Right renal cortex interstitium (tissue), 3 donors: ENCODE measurements around the gene C5orf34. TPM values are rescaled to one million over a fixed set of nuclear protein-coding genes. Genes with fewer than 3 reads are reported as not detected.
"Not testable (repeated sequence)": the region's sequence is repeated elsewhere in the genome, so short reads cannot be mapped to it uniquely, and the experiment has no call there.

ENCODE experiments used
- DNase-seq, 3 donors: peaks; one replicate each; pipeline ENCODE4 v3.0.0-alpha.2; 2013; ENCODE audit warnings: low read depth in 3 of 3, low spot score in 2 of 3
- polyA plus RNA-seq, 3 donors: library from polyadenylated mRNA; unstranded; fragments of 120-200 nt; gene quantifications; one replicate each; pipeline ENCODE4 v1.2.1, GENCODE V29; 2013; ENCODE audit not compliant: insufficient read length in 3 of 3

Gene C5orf34, protein sequence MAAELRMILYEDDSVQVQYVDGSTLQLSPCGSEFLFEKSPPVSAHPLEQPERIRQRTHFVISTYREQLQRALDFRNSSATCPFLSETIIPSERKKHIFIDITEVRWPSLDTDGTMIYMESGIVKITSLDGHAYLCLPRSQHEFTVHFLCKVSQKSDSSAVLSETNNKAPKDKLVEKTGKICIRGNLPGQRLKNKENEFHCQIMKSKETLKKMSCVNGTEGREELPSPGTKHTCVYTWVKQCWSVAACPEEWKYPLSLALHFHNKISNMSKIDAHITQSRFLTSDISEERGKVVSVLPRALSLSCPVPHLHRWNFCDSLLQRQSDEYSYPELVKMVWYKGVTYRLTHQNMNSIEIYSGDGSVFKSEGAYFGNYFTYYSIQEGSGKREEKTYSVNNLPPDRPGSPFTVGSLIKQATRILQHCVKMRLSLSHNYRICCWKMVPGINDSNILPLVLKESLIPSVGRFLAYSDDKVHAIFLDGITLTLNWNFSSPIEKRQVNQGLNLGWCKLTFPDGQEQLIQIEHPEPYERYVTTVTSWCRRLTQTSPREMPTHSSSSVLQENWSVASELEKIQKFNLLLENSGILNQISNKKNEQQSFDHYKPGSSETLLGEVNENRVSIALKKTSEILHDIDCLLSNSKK
- 1 to 10 TPM; 4.2 to 5.7 (median 5.2) TPM for polyA plus RNA-seq

DNA sequence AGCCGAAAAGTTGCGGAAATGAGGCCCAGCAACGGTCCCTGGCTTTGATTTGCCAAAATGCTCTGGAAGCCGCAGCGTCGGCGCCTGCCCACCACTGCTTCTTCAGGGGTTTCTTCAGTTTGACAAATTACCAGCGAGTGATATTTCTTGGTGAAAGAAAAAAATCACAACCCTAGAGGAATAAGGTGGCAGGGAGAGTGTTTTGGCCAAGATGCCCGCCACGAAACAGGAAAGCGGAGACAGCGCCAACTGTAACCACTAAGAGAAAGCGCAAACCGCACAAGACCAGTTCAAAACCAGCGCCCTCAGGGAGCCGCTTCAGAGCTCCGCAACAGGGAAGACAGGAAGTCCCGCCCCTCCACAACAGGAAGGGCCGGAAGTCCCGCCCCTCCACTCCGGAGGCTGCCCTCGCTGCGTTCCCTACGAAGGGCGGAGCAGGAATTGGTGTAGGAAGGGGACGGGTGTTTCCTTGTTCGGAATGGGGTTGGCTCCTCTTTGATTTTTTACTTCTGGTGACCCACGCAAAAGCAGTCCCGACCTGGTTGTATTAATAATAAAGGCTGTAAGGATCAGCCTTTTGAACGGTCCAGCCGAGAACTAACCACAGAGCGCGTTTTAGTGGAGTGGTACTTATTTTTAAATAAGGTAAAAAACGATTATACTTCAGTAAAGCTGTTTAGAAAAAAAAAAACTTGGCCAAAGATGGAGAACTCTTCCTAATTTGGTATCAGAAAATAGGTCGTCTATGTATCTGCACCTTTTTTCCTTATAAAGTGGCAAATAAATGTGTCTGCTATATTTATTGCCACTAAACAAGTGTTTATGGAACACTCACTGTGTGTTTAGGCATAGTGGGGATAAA is at the start of gene C5orf34:
C5orf34 (minus strand) TSS at position 333 of the 862 bp plus-strand sequence. CDS start 5,809 bp downstream, outside the sequence.
- DNase-seq = peak; percentile 85 to 92 (median 88)

DNA sequence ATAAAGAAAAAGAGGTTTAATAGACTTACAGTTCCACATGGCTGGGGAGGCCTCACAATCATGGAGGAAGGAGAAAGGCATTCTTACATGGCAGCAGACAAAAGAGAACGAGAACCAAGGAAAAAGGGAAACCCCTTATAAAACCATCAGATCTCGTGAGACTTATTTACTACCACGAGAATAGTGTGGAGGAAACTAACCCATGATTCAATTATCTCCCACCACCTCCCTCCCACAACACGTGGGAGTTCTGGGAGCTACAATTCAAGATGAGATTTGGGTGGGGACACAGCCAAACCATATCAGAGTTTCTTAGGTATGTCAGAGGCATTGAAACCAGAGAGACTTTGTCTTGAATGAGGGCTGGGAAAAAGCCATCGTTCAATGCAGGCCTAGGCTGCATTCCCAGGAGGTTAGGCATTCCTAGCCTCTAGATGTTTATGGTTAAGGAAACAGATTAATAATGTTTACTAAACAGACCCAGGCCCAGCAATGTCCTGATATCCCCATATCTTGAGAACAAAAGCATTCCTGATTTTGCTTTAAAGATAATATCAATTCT is 49.4 kb upstream of the C5orf34 start:
- no peak for DNase-seq

DNA sequence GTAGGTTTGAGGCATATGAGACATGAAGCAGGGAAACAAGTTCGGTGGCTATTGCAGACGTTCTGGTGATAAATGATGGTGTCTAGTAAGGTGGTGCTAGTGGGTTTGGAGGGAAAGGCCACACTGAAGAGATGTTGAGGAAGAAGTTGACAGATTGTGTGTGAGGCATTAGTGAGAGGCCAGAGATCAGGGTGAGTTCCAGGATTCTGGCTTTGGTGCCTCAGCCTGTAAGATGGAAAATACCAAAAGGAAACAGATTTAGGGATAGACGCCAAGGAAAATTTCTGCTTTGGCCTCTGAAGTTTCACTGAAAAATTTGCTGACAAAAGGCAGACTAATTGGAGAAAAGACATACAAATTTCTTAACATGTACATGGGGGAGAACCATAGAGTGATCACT is 48.4 kb upstream of the C5orf34 start:
- no peak for DNase-seq

DNA sequence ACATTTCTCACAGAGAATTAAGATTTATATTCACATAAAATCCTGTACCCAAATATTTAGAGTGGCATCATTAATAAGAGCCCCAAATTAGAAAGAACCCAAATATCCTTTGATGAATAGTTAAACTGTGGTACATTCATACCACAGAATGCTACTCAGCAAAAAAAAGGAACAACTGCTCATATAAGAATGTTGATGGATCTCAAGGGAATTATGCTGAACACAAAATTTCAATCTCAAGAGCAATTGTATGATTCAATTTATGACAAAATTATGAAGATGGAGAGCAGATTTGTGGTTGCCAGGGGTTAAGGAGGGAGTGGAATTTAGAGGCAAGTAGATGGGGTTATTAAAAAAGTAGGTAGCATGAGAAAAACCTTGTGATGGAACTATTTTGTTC is 46.4 kb upstream of the C5orf34 start:
- no peak for DNase-seq

DNA sequence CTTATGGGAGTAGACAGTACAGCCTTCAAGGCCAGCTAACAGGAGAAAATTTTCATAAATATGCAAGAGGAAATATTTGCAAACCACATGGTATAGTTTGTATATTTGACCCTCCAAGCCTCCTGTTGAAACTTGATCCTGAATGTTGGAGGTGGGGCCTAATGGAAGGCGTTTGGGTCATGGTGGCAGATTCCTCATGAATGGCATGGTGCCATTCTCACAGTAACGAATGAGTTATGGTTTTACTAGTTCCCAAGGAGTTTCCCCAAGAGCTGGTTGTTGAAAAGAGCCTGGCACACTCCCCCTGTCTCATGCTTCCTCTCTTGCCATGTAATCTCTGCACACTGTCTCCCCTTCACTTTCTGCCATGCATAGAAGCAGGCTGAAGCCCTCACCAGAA is 45.2 kb upstream of the C5orf34 start:
- no peak for DNase-seq

DNA sequence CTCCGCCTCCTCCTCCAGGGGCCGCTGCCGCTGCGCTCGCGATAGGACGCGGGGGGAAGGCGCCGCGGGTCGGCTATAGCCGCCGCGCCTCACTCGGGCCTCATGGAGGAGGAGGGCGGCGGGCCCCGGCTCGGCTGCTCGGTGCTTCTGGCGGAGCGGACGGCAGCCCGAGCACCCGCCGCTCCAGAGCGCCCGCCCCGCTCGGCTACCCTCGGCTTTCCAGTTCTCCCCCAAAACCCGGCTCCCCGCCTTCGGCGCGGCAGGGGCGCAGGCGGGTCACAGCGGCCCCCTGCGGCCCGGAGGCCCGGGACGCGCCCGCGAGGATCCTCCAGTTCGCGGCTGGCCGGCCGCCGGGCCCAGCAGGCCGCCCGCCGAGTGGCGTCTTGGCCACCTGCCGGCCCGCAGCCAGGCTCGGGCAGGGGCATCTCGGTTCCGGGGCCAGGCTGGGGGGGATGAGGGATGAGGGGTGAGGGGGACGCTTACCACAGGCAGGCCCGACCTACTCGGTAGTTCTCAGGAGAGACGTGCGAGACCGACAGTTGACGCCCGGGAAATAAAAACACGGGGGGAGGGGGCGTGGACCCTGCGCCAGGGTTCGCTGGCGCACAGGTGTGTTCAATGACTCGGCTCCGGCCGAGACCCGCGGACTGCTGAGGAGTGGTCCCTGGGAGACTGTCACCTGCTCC is 42.1 kb upstream of the C5orf34 start, which contains the start of gene PAIP1:
PAIP1 (minus strand) TSS at position 221 of the 686 bp plus-strand sequence. CDS start 231 bp downstream, outside the sequence.
- peak; percentile 43 to 73 (median 73) for DNase-seq

DNA sequence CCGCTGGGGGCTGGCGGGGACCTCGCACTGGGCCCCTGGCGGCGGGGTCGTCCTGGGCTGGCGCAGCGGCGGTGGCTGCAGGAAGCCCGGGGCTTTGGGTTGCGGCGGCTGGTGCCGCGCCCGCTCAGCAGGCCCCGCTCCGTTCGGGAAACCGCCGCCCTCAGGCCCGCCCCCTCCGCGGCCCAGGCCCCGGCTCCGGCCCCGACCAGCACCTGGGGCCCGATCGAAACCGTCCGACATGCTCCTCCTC is 41.6 kb upstream of the C5orf34 start:
- not testable (repeated sequence) for DNase-seq

DNA sequence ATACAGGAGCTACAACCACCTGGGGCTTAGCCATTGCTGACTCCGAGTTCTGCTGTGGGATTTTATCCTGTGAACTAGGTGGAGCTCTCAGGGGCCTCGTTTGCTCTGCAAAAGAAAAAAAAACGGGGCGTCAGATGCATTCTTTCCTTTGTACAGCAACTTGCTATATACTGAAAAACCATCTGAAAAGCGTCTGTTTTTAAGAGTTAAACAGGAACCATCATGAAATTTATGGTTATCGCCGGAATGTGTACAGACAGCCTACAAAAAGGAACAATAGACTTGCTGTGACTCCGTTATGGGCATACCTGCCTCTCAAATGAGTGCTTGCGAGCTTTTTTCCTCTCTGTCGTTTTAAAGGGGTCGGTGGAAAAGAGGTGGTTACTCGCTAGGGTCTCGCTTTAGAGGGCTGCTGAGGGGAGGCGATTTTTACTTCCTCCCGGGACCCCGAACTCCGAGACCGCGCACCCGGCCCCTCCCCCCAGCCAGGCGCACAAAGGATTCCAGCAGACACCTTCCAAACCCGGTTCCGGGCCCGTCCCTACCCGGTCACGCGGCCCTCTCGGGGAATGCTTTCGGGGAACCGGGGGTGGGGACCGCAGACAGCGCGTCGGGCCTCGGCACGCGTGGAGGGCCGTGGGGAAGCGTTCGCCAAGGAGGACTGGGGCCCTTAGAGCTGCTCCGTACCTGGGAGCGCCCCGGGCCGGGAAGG is 41.1 kb upstream of the C5orf34 start:
- peak; percentile 42 to 62 (median 52) for DNase-seq

DNA sequence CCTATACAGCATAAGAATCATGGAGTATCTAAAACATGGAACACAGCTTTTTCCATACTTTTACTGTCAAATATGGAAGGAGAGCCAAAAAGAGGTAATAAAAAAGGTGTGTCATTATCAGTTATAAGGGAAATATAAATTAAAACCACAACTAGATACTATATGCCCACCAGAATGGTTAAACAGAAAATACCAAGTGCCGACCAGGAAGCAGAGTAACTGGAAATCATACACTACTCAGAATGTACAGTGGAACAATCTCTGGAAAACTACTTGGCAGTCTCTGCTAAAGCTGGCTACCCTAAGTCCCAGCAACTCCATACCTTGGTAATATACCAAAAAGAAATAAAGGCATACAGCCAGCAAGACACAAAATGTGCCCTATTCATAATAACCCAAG is 39.5 kb upstream of the C5orf34 start:
- no peak for DNase-seq

DNA sequence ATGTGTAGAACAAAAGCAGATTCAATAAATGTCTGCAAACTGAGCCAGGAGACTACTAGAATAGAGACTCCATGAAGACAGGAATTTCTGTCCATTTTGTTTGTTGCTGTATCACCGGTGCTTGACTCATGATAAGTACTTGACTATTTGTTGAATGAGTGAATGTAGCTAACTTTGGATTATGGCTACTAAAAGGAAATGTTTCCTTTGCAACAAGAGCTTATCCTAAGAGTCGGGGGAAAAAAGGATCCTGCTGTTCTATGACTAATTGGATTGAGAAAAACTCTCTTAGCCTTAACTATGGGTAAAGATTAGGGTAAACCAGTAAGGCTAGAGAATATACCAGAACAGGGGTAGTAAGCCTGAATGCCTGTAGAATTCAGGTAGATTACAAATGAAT is 38.4 kb upstream of the C5orf34 start:
- DNase-seq = no peak

DNA sequence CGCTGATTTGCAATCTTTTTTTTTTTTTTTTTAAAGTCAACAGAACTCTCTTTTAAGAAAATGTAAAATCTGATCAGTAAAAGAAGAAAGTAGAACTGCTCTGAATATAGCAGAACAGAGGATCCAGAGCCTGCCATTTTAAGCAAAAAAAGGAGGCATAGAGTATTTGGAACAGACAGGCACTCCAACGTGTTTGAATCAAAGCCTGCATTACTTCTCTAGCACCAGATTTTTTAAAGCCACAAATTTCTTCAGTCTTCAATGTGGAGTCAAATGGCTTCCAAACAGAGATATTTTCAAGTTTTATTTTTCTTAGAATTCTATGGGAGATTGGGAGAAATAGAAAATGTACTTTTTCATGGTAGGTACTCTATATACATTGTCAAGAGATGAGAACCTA is 36.8 kb upstream of the C5orf34 start:
- no peak for DNase-seq

DNA sequence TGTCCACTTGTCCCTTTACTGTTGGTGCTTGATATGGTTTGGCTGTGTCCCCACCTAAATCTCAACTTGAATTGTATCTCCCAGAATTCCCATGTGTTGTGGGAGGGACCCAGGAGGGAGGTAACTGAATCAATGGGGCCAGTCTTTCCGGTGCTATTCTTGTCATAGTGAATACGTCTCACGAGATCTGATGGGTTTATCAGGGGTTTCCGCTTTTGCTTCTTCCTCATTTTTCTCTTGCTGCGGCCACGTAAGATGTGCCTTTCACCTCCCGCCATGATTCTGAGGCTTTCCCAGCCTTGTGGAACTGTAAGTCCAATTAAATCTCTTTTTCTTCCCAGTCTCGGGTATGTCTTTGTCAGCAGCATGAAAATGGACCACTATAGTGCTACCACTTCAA is 34.3 kb upstream of the C5orf34 start:
- not testable (repeated sequence) for DNase-seq

DNA sequence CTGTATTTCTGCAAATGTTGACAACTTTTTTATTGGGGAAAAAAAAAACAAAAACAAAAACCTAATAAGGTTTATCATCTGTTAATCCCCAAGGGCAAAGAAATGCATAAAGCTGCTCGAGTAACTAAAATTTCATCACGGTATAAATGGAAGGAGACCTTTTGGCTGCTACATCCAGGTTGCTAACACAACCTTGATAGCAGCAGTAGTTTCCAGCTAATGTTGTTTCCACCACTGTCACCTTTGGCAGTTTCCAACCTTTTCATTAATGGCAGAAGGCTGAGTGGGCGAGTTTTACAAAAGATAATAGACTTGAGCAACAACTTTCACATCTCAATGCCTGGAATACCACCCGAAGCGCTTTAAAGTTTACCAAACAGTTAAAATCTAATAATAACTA is 33.4 kb upstream of the C5orf34 start:
- no peak for DNase-seq

DNA sequence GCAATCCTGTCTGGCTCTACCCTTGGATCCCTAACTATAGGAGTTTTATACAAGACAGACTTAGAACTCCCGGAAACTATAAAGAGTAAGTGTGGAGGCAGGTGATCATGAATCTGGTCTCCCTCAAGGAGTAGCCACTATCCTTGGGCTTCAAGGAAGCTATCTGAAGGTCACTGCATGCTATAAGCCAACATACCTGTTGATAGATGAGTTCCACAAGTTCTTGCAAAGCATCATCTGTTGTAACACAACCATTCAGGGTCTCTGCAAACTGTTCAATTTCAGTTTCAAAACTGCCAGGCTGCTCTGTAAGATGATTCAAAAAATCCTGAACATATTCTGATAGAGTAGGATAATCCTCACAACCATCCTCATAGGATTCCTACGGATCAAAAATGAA is 32.6 kb upstream of the C5orf34 start:
- no peak for DNase-seq

DNA sequence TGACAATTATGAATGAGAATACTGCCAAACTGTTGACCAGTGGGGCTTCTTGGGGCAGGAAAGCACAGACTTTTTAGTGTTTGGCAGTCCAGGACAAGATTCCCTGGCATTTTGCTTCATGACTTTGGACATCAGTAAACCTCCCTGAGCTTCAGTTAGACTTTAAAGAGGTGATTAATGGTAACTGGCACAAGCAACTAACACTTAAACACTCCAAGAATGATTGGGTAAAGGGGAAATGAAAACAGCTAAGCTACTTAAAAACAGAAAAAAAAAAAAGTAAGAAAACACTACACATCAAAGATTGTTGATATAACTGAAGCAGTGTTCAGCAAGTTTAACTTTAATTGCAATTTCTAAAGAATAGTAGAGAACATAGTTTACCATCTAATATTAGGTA is 28.5 kb upstream of the C5orf34 start:
- no peak for DNase-seq

DNA sequence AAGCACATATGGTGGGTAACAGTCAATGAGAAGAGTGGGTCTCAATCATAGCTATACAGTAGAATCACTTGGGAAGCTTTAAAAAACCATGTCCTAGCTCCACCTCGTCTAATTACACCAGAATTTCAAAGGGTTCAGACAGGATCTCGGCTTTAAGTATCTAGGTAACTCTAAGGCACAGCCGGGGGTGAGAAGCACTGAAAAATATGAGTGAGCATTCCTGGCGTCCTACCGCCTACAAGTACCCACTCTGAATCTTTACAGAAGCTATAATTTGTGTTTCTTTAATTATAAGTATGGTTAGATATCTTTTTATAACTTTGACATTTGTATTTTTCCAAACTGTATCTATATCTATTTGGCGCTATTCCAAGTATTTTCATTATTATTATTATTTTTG is 25.8 kb upstream of the C5orf34 start:
- DNase-seq = no peak

DNA sequence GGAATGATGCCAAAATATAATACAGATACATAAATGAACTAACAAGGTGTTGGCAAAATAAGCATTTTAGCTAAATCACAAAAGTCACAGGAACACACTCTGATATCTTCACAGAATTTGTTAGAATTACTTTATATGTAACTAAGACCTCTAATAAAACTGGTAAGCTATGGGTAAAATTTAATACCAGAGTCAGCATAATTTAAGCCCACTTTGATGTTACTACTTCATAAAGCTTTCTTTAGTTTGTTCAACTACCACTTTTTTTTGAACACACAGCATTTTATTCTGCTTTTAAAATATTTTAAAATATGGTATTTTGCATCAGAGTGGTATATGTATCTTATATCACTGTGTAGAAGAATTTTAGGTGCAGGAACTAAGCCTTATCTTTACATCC is 22.0 kb upstream of the C5orf34 start:
- DNase-seq = no peak

DNA sequence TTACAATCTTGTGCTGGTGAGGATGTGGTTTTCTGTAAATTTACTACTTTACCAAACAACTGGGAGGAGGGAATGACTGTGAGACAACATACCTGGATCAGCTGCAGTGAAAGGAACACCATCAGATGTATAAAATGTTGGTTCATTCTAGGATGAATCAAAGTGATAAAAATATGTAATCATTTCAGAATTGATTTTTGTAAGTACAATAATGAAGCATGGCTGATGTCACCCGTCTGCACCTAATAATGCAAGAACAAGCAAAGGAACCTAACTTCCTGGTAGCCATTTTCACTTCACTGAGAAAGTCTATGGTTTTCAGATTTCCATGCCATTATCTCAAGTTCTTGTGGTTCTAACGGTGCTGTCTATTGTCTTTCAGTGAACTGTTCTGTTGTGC is 18.7 kb upstream of the C5orf34 start:
- no peak for DNase-seq

DNA sequence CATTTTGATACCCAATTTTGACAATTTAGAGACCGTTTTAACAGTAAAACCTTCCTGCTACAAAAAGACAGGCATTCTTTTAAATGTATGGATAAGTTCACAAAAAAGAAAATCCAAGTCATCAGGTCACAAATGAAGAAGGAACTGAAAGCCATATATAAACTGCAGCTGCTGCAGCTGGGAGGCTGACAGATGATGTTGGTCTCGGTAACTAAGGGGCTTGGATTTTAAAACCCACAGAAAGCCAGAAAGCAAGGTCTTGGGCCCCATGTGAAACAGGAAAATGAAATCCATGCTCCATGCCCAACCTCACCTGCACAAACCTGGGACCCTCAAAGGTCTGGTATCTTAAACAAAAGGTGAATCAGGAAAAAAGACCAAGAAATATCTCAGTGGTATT is 15.7 kb upstream of the C5orf34 start:
- no peak for DNase-seq

DNA sequence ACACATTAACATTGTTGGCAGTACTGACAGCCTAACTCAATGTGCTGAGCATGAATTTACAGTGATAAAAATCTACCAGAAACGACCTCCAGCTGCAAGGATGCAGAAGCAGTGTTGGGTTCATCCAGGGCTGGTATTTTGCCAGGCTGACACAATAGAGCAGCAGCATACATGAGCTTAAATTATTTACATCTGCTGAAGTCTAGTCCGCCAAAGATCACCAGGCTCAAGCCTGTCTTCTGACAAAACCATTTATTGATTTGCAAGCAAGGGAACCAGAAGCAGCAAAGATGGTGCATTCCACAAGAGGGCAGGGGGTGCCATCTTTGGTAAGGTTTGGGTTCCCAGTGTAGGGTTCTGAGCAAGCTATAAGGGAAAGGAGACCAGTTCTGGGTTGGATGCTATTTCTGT is 8.7 kb upstream of the C5orf34 start:
- DNase-seq = no peak
